ENCODE results near the gene FAM240A.

The FAM240A gene

DNA sequence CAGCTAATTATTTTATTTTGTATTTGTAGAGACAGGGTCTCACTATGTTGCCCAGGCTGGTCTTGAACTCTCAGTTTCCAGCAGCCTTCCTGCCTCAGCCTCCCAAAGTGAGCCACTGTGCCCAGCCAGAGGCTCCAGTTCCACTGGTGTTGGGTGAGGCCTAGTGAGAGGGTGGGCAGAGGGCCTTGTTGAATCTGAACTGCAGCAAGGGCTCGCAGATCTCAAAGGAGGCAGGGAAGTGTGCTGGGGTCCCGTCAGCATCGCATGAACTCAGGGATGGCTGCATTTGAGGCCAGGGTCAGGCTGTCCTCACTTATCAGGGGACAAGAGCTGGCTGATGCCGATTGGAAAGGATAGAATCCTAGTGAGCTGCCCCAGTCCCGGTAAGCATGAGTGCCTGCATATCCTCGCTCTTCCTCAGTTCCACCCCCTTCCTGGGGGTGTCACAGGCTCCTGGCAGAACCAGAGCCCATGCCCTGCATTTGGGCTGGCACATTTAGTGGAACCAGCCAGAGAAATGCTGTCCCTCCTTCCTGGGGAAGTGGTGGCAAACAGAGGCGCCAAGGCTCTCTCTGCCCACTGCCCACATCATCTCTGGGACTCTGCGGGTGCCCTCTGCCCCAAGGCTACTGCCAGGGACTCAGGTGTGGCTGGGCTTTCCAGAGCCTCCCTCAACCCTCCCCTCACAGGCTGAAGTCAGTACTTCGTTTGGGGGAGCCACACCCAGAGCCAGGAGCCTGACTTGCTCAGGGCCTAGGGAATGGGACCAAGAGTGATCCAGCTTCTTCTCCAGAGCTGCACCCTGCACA is 57.1 kb downstream of the FAM240A start:
- no peak for TF ChIP-seq FOXP2 (optimal IDR thresholded peaks at IDR 0.05; ENCODE audit: borderline replicate concordance, extremely low read depth, extremely low read length, insufficient read depth)
- no peak for TF ChIP-seq POLR2AphosphoS5 (IDR thresholded peaks at IDR 0.05; ENCODE audit: low read depth, low read length)
- TF ChIP-seq, protein P1, sequence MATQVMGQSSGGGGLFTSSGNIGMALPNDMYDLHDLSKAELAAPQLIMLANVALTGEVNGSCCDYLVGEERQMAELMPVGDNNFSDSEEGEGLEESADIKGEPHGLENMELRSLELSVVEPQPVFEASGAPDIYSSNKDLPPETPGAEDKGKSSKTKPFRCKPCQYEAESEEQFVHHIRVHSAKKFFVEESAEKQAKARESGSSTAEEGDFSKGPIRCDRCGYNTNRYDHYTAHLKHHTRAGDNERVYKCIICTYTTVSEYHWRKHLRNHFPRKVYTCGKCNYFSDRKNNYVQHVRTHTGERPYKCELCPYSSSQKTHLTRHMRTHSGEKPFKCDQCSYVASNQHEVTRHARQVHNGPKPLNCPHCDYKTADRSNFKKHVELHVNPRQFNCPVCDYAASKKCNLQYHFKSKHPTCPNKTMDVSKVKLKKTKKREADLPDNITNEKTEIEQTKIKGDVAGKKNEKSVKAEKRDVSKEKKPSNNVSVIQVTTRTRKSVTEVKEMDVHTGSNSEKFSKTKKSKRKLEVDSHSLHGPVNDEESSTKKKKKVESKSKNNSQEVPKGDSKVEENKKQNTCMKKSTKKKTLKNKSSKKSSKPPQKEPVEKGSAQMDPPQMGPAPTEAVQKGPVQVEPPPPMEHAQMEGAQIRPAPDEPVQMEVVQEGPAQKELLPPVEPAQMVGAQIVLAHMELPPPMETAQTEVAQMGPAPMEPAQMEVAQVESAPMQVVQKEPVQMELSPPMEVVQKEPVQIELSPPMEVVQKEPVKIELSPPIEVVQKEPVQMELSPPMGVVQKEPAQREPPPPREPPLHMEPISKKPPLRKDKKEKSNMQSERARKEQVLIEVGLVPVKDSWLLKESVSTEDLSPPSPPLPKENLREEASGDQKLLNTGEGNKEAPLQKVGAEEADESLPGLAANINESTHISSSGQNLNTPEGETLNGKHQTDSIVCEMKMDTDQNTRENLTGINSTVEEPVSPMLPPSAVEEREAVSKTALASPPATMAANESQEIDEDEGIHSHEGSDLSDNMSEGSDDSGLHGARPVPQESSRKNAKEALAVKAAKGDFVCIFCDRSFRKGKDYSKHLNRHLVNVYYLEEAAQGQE (IDR thresholded peaks at IDR 0.05; ENCODE audit: insufficient read depth in 1 of 2, low read depth in 2 of 2, low read length in 2 of 2), result no peak
- no peak for TF ChIP-seq TAF1 (IDR thresholded peaks at IDR 0.05; ENCODE audit: borderline replicate concordance, insufficient read depth, low read length)
- no peak for TF ChIP-seq SIN3A (IDR thresholded peaks at IDR 0.05; ENCODE audit: borderline replicate concordance, insufficient read depth, low read length)

DNA sequence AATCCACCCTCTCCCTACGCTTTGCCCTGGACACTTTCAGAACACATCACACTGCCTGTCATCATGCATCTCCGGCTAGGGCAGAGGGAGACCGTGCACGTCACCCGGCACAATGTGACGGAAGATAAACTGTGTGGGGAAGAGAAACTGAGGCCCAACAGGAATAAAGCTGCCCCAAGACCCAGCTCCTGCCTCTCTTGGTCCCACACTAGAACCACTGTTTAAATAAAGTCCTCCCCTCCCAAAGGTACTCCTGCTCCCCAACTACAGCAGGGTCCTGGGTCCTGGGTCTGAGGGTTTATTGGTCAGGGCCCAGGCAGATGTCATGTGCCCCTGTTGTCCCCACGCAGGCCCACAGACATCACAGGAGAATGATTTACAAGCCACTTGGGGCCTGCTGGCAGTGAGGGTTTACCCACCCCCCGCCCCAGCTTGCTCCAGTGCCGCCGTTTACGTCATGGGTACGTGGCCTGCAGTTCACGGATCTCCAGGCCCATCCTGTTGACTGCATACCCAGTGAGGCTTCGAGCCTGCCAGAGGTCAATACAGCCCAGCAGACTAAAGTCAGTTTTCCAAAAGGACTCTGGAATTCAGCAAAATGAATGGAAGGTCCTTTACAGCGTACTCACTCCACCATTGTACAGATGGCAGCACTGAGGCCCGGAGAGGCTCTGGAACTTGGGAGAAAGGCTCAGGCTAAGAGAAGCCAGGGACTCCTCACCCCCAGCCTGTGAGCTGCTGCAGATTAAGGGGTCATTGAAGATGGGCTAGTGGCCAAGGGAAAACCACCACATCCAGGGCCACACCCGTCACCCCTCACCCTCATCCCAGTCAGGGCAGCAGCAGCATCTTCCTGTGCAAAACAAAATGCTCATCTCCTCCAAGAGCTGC is 57.9 kb downstream of the FAM240A start:
- TF ChIP-seq SIN3A (IDR thresholded peaks at IDR 0.05; ENCODE audit: borderline replicate concordance, insufficient read depth, low read length) (no peak), POLR2AphosphoS5 (IDR thresholded peaks at IDR 0.05; ENCODE audit: low read depth, low read length) (no peak)

DNA sequence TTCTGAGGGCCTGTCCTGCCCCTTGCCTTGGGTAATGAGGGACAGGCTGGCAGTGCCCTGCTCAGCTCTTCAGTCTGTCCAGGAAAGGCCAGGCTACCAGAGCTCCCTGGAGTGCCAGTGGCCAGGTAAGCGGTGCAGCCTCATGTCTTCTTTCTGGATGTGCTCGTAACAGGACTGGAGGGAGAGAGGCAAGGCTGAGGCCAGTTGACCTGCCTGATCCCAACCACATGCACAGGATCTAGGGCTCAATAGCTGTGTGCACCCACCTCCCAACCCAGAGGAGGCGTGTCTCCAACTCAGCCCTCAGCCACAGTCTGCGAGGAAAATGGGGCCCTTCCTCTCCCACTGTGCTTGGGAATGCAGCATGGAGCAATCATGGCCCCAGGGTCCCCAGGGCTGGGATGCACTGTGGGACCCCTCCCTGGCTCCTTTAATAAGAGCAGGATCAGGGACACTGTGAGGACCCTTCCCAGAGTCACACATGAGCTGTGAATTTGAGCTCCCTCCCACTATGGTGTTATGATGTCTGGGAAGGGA is 58.6 kb downstream of the FAM240A start:
- TF ChIP-seq POLR2AphosphoS5 (IDR thresholded peaks at IDR 0.05; ENCODE audit: low read depth, low read length) (no peak), FOXP2 (optimal IDR thresholded peaks at IDR 0.05; ENCODE audit: borderline replicate concordance, extremely low read depth, extremely low read length, insufficient read depth) (no peak), SIN3A (IDR thresholded peaks at IDR 0.05; ENCODE audit: borderline replicate concordance, insufficient read depth, low read length) (no peak), TAF1 (IDR thresholded peaks at IDR 0.05; ENCODE audit: borderline replicate concordance, insufficient read depth, low read length) (no peak)
- TF ChIP-seq, protein P1 (IDR thresholded peaks at IDR 0.05; ENCODE audit: insufficient read depth in 1 of 2, low read depth in 2 of 2, low read length in 2 of 2), result no peak

DNA sequence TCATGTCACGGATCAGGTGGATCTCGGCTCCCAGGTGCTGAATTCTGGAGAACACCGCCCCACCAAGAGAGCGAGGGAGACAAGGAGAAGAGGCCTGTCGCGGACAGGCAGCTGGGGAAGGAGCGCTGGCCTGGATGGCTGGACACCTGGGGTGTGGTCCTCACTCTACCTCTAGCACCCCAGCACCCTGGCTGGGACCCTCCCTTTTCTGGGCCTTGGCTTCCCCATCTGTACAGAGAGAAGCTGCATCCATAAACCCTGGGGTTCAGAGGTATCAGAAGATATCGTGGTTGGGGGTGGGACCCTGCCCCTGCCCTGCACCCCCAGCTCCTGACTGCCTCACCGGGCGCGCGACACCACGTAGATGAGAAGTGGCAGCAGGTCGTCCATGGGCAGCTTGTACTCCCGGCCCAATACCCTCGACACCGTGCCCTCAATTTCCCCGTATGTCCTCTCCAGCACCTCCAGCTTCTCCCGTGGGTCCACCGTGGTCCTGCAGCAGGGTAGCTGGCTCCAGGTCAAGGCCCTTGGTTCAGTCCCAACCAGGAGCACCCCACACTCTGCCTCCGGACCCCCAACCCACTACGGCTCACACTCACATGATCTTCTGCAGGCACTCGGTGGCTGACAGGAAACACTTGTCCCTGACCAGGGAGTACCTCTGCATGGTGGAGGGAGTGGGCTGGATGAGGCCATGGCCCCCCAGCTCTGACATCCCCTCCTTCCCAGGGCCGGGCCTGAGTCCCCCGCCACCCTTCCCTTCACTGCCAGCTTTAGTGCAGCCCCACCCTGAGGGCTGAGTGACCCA is 59.4 kb downstream of the FAM240A start:
- TF ChIP-seq, protein P1 (IDR thresholded peaks at IDR 0.05; ENCODE audit: insufficient read depth in 1 of 2, low read depth in 2 of 2, low read length in 2 of 2), result no peak

DNA sequence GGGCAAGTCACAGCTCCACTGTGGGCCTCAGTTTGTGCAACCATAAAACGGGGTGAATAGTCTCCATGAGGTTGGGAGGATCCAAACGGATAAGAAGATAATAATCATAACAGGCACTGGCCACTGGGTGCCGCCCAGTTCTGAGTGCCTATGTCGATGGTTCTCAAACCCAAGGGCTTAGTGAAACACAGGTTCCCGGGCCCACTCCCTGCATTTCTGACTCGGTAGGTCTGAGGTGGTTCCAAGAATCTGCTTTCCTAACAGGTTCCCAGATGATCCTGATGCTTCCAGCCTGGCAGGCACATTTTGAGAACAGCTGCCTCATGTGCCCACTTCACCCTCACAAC is 60.0 kb downstream of the FAM240A start:
- no peak for TF ChIP-seq SIN3A (IDR thresholded peaks at IDR 0.05; ENCODE audit: borderline replicate concordance, insufficient read depth, low read length)
- no peak for TF ChIP-seq TAF1 (IDR thresholded peaks at IDR 0.05; ENCODE audit: borderline replicate concordance, insufficient read depth, low read length)
- TF ChIP-seq FOXP2 (optimal IDR thresholded peaks at IDR 0.05; ENCODE audit: borderline replicate concordance, extremely low read depth, extremely low read length, insufficient read depth), result no peak
